ENCODE data around the gene KPNB1. TPM values are rescaled to one million over a fixed set of nuclear protein-coding genes. Genes with fewer than 3 reads are reported as not detected.

The KPNB1 gene
- total RNA-seq, 1 experiment from 2014 or later, result 437 TPM

DNA sequence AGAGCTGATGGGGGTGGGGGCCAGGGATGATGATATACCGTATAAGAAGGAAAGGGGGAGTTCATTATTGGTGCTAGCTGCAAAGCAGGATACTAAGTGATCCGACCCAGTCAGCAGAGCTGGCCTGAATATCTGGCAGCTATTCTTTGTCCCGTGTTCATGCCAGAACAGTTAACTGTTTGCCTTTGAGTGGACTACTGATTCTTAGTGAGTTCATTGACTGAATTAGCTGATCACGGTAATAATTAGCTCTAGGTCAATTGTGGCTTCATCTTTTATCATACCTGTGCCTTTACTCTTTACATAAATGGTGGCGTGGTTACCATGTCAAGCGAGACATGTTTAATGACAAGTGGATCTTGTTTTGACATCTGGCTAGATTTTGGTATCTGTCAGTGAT is 5.3 kb downstream of the KPNB1 start:
- Histone ChIP-seq H3K9me3 (ENCODE audit: low read length) (no peaks in the 10 kb centered on the region), H3K27ac (ENCODE audit: low read length) (no peak overlapping the region), H3K36me3 (ENCODE audit: low read depth, low read length) (peaks cover 78% of the 10 kb centered on the region), H3K9ac (ENCODE audit: low read length) (no peak overlapping the region), H3K79me2 (ENCODE audit: low read length) (peaks cover 85% of the 10 kb centered on the region), H3K4me1 (ENCODE audit: insufficient read depth, low read length) (peaks cover 37% of the 10 kb centered on the region), H3K4me3 (ENCODE audit: low read length) (no peak overlapping the region), H4K20me1 (ENCODE audit: low read length) (peaks cover 67% of the 10 kb centered on the region), H3F3A (ENCODE audit: low read length, unreplicated experiment) (peaks cover 3% of the 10 kb centered on the region), H3K9me2 (replicated peaks; ENCODE audit: low read length) (no peaks in the 10 kb centered on the region), H3K4me2 (ENCODE audit: low read length) (peak overlapping the region; percentile 5), H3K27me3 (ENCODE audit: low read length) (no peaks in the 10 kb centered on the region), H2AFZ (ENCODE audit: low read length) (no peak overlapping the region)
- POLR2A ChIA-PET (ENCODE audit: unreplicated experiment), result no interaction called here
- no TSS peak for BruUV-seq (replicated peaks)
- intact Hi-C loops (cut with micrococcal nuclease), result no loop called here
- DNase-seq, result no peak
- CTCF ChIA-PET, result interaction anchor here (0.6 kb wide), 1 partner anchor 292 kb away, joined by 4 read pairs; no protein-coding TSS in a partner anchor
- no peak for ATAC-seq
- TF ChIP-seq EZH2 (IDR thresholded peaks at IDR 0.05; ENCODE audit: low read length, unreplicated experiment) (no peak), EZH2phosphoT487 (IDR thresholded peaks at IDR 0.05; ENCODE audit: borderline replicate concordance, low read length) (no peak)
- TF ChIP-seq, protein P1, sequence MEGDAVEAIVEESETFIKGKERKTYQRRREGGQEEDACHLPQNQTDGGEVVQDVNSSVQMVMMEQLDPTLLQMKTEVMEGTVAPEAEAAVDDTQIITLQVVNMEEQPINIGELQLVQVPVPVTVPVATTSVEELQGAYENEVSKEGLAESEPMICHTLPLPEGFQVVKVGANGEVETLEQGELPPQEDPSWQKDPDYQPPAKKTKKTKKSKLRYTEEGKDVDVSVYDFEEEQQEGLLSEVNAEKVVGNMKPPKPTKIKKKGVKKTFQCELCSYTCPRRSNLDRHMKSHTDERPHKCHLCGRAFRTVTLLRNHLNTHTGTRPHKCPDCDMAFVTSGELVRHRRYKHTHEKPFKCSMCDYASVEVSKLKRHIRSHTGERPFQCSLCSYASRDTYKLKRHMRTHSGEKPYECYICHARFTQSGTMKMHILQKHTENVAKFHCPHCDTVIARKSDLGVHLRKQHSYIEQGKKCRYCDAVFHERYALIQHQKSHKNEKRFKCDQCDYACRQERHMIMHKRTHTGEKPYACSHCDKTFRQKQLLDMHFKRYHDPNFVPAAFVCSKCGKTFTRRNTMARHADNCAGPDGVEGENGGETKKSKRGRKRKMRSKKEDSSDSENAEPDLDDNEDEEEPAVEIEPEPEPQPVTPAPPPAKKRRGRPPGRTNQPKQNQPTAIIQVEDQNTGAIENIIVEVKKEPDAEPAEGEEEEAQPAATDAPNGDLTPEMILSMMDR (conservative IDR thresholded peaks at IDR 0.05; ENCODE audit: low read depth, low read length), result no peak

DNA sequence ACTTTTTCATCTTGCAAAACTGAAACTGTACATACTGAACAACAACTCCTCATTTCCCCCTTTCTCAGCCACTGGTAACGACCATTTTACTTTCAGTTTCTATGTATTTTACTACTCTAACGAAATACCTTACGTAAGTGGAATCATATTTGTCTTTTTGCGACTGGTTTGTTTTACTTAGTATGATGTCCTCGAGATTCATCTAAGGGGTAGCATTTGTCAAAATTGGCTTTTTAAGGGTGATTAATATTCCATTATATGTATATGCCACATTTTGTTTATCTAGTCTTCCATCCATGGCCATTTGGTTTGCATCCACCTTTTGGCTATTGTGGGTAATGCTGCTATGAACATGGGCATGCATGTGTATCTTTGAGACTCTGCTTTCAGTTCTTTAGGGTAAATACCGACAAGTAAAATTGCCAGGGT is 10.4 kb downstream of the KPNB1 start:
- Histone ChIP-seq H3K9me2 (replicated peaks; ENCODE audit: low read length) (no peaks in the 10 kb centered on the region), H3K4me1 (ENCODE audit: insufficient read depth, low read length) (0 out of 2 replicates have a peak, but pooled peaks cover 2% of the 10 kb centered on the region), H2AFZ (ENCODE audit: low read length) (no peak overlapping the region), H3K27ac (ENCODE audit: low read length) (no peak overlapping the region), H4K20me1 (ENCODE audit: low read length) (peaks cover 63% of the 10 kb centered on the region), H3K79me2 (ENCODE audit: low read length) (peaks cover 55% of the 10 kb centered on the region), H3K4me2 (ENCODE audit: low read length) (no peak overlapping the region), H3K36me3 (ENCODE audit: low read depth, low read length) (peaks cover 87% of the 10 kb centered on the region), H3K4me3 (ENCODE audit: low read length) (no peak overlapping the region), H3K9ac (ENCODE audit: low read length) (no peak overlapping the region), H3K27me3 (ENCODE audit: low read length) (no peaks in the 10 kb centered on the region), H3K9me3 (ENCODE audit: low read length) (no peaks in the 10 kb centered on the region), H3F3A (ENCODE audit: low read length, unreplicated experiment) (peaks cover 24% of the 10 kb centered on the region)
- no peak for TF ChIP-seq EZH2 (IDR thresholded peaks at IDR 0.05; ENCODE audit: low read length, unreplicated experiment)
- TF ChIP-seq, protein P1 (conservative IDR thresholded peaks at IDR 0.05; ENCODE audit: low read depth, low read length), result no peak
- TF ChIP-seq EZH2phosphoT487 (IDR thresholded peaks at IDR 0.05; ENCODE audit: borderline replicate concordance, low read length), result no peak
- ATAC-seq, result 0 out of 2 replicates have a peak, but pooled peaks have one; percentile 34
- intact Hi-C loops (cut with micrococcal nuclease), result no loop called here
- ChIA-PET CTCF (no interaction called here), POLR2A (ENCODE audit: unreplicated experiment) (no interaction called here)
- BruUV-seq (replicated peaks), result no TSS peak
- no peak for DNase-seq

DNA sequence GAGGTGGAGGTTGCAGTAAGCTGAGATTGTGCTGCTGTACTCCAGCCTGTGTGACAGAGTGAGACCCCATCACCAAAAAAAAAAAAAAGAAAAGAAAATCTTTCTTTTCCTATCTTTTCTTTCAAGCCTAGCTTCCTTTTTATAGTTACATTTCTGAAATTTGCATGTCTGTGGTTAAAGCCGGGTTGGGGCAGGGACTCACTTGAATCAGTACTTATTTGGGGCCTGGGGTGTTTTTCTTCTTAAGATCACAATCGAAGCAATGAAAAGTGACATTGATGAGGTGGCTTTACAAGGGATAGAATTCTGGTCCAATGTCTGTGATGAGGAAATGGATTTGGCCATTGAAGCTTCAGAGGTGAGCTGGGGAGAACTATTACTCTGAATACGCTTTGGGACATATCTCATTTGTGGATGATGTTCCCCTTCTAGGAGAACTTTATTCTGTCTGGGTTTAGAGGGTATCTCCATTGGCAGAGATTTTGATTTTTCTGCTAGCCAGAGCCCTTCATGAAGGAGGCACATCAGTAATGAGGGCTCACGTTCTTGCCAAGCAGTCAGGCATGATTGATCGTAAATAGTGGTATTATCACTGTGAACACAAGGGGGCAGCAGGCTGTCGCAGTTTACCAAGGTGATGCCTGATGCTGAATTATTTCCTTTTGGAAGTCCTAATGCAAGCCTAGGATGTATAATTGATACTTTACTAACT is 14.3 kb downstream of the KPNB1 start:
- H3K9me2 ChIP-seq (replicated peaks; ENCODE audit: low read length), result no peaks in the 10 kb centered on the region
- H3K4me3 ChIP-seq (ENCODE audit: low read length), result no peak overlapping the region
- H3K79me2 ChIP-seq (ENCODE audit: low read length), result peaks cover 28% of the 10 kb centered on the region
- ChIA-PET POLR2A (ENCODE audit: unreplicated experiment) (no interaction called here), CTCF (interaction anchor here (0.6 to 1.3 kb wide), 5 partner anchors 13 to 163 kb away, joined by 3 to 6 read pairs (median 5); partner anchors contain the start of gene KPNB1)
- peaks cover 39% of the 10 kb centered on the region; the same call in 1 of the 2 replicates for H4K20me1 ChIP-seq (ENCODE audit: low read length)
- H3K27ac ChIP-seq (ENCODE audit: low read length), result no peak overlapping the region
- H3K27me3 ChIP-seq (ENCODE audit: low read length), result no peaks in the 10 kb centered on the region
- no peak overlapping the region for H3K9ac ChIP-seq (ENCODE audit: low read length)
- BruUV-seq (replicated peaks), result no TSS peak
- no peak overlapping the region for H2AFZ ChIP-seq (ENCODE audit: low read length)
- no peak for TF ChIP-seq EZH2 (IDR thresholded peaks at IDR 0.05; ENCODE audit: low read length, unreplicated experiment)
- TF ChIP-seq, protein P1 (conservative IDR thresholded peaks at IDR 0.05; ENCODE audit: low read depth, low read length), result peak; percentile 96
- no peaks in the 10 kb centered on the region for H3K4me1 ChIP-seq (ENCODE audit: insufficient read depth, low read length)
- ATAC-seq (peak; percentile 90), DNase-seq (peak; percentile 85)
- no peak overlapping the region for H3K4me2 ChIP-seq (ENCODE audit: low read length)
- intact Hi-C loops (cut with micrococcal nuclease), result no loop called here
- H3F3A ChIP-seq (ENCODE audit: low read length, unreplicated experiment), result peaks cover 20% of the 10 kb centered on the region
- no peaks in the 10 kb centered on the region for H3K9me3 ChIP-seq (ENCODE audit: low read length)
- peaks cover 81% of the 10 kb centered on the region for H3K36me3 ChIP-seq (ENCODE audit: low read depth, low read length)

Data from PC-3 (cell line).